ENCODE results near the gene CEP104. TPM values are rescaled to one million over a fixed set of nuclear protein-coding genes. Genes with fewer than 3 reads are reported as not detected.

Gene CEP104
- total and polyA plus RNA-seq, 10 donors: 4.5 to 49.4 (median 33.4) TPM

DNA sequence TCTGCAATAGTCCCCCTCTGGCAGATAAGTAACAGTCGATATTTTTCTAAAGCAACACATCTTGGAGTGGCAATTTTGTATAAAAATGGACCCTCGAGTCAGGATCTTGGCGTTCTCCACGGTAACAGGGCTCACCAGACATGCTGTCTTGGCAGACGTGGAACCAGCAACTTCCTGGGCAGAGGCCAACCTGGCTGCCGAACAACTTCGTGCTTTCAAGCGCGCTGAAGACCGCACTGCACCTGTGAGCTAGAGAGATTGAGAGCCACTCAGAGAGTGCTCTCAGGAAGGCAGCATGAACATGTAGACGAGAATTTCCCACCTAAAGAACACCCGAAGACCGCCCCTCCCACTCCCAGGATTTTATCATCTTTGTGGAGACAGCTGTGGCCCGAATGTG lies 35.7 kb upstream of the CEP104 start:
- 73 to 88% (median 80%) methylated on average over 14 of the region's 14 CpGs for WGBS, 5 donors
- TF ChIP-seq, protein P1, sequence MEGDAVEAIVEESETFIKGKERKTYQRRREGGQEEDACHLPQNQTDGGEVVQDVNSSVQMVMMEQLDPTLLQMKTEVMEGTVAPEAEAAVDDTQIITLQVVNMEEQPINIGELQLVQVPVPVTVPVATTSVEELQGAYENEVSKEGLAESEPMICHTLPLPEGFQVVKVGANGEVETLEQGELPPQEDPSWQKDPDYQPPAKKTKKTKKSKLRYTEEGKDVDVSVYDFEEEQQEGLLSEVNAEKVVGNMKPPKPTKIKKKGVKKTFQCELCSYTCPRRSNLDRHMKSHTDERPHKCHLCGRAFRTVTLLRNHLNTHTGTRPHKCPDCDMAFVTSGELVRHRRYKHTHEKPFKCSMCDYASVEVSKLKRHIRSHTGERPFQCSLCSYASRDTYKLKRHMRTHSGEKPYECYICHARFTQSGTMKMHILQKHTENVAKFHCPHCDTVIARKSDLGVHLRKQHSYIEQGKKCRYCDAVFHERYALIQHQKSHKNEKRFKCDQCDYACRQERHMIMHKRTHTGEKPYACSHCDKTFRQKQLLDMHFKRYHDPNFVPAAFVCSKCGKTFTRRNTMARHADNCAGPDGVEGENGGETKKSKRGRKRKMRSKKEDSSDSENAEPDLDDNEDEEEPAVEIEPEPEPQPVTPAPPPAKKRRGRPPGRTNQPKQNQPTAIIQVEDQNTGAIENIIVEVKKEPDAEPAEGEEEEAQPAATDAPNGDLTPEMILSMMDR (IDR thresholded peaks at IDR 0.05 in 8 of 11, conservative IDR thresholded peaks at IDR 0.05 in 3 of 11): no peak
- TF ChIP-seq POLR2A (IDR thresholded peaks at IDR 0.05) (no peak), POLR2AphosphoS5 (IDR thresholded peaks at IDR 0.05) (no peak)
- Histone ChIP-seq H3K27me3 (replicated peaks in 1 of 7) (no peaks in the 10 kb centered on the region), H3K9me3 (peaks cover under 1 to 13% (median 11%) of the 10 kb centered on the region in 8 donors), H3K4me1 (peaks cover 0 to 63% (median 30%) of the 10 kb centered on the region in 6 donors), H3K36me3 (peaks cover 2 to 74% (median 43%) of the 10 kb centered on the region in 6 donors), H3K27ac (peak overlapping the region in 2 of 8 donors; percentile 6 to 15), H3K4me3 (no peak overlapping the region)
- DNase-seq: peak; percentile 69
- intact Hi-C loops (cut with DNase I; ENCODE audit: low total_unique reads): no loop called here

DNA sequence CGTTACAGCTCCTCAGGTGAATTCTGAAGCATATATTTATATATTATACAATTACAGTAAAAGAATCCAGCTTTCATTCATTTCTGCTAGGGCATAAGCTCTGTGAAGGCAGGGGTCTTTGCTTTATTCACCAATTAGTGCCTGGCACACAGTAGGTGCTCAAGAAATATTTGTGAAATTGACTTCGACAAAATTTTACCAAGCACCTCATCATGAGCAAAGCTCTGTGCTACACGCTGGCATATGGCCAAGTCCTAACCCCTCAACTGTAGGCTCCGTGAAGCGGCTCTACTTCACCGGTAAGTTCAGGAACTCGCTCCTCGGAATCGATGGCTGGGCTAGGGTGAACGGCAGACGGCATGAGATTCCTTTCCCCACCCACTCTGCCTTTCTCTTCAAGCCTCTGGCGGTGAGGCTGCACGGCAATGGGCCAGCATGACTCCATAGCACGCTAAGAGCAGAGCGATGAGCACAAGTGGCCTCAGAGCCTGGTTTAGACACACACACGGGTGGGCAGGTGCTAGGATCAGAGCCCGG lies 34.4 kb upstream of the CEP104 start:
- WGBS, 5 donors: 74 to 90% (median 81%) methylated on average over 16 to 17 of the region's 17 CpGs
- Histone ChIP-seq H3K27me3 (replicated peaks in 1 of 7) (no peaks in the 10 kb centered on the region), H3K36me3 (peaks cover 2 to 83% (median 54%) of the 10 kb centered on the region in 6 donors), H3K4me1 (peaks cover 0 to 60% (median 30%) of the 10 kb centered on the region in 6 donors), H3K9me3 (no peaks in the 10 kb centered on the region), H3K27ac (peak overlapping the region in 5 of 8 donors; percentile 65 to 78 (median 74)), H3K4me3 (peak overlapping the region in 1 of 8 donors; percentile 26)
- TF ChIP-seq, protein P1 (IDR thresholded peaks at IDR 0.05 in 8 of 11, conservative IDR thresholded peaks at IDR 0.05 in 3 of 11): no peak
- TF ChIP-seq POLR2AphosphoS5 (IDR thresholded peaks at IDR 0.05) (no peak), POLR2A (IDR thresholded peaks at IDR 0.05) (no peak)
- intact Hi-C loops (cut with DNase I; ENCODE audit: low total_unique reads): no loop called here
- peak; percentile 59 for DNase-seq

DNA sequence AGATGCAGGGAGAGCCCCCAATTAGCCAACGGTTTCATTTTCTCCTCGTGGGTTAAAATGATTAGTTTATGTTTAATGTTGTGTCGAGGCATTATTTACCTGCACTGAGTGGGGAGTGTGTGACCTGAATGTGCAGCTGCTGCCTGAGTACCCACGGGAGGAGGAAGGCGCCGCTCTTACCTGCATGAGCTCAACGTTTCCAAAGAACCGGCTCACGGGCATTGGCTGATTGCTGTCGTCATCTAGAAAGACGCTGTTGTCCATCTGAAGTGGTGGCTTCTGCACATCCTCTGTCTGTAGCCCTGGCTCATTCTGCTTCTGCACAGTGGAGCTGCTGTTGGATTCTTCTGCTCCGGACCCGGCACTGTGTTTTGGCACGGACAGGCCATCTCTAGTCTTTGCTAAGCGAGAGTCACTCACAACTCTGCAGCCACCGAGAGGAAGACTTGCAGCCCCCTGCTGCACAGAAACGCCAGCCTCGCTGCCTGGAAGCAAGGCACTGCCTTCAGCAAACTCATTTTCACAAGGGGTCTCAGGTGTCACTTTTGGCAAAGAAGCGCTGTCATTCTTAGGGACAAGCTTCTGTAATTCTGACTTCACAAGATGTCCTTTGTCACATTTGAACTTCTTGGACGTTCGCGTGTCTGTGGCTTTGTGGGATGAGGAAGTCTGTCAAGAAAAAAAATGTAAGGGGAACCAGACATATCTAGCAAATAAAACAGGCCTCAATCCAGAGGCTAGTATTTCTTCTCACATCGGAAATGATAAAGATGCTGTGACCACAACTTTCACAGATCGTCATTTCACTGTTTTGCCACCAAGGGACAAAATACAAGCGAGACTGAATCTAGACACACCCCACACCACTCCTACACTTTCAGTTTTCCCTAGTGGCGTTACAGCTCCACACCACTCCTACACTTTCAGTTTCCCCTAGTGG lies 33.6 kb upstream of the CEP104 start:
- H3K4me3 ChIP-seq: peak overlapping the region in 1 of 8 donors; percentile 26
- peaks cover 2 to 83% (median 59%) of the 10 kb centered on the region in 6 donors for H3K36me3 ChIP-seq
- peak; percentile 71 for DNase-seq
- intact Hi-C loops (cut with DNase I; ENCODE audit: low total_unique reads): no loop called here
- peak overlapping the region; percentile 5 to 78 (median 66) for H3K27ac ChIP-seq
- TF ChIP-seq, protein P1 (IDR thresholded peaks at IDR 0.05 in 8 of 11, conservative IDR thresholded peaks at IDR 0.05 in 3 of 11): peak in 4 of 11 experiments; percentile 13 to 44 (median 24)
- TF ChIP-seq POLR2AphosphoS5 (IDR thresholded peaks at IDR 0.05) (no peak), POLR2A (IDR thresholded peaks at IDR 0.05) (no peak)
- WGBS, 5 donors: 47 to 64% (median 55%) methylated on average over 23 to 26 of the region's 26 CpGs
- peaks cover 0 to 53% (median 30%) of the 10 kb centered on the region in 6 donors for H3K4me1 ChIP-seq
- no peaks in the 10 kb centered on the region for H3K9me3 ChIP-seq
- H3K27me3 ChIP-seq (replicated peaks in 1 of 7): no peaks in the 10 kb centered on the region

Measured in spleen (tissue), 11 donors.